Activated T-cell treated with anti-CD3 and anti-CD28 coated beads for 48 hours (primary cell): ENCODE results near the gene KRTCAP2.
A peak's percentile ranks its signal among the peaks of the same experiment; 100 is the strongest.
"Not testable (repeated sequence)": the region's sequence is repeated elsewhere in the genome, so short reads cannot be mapped to it uniquely, and the experiment has no call there.

Source experiments
- DNase-seq: peaks from one replicate; pipeline ENCODE4 v3.0.0-alpha.2; 2020; ENCODE audit warnings: low read depth

KRTCAP2 gene

DNA sequence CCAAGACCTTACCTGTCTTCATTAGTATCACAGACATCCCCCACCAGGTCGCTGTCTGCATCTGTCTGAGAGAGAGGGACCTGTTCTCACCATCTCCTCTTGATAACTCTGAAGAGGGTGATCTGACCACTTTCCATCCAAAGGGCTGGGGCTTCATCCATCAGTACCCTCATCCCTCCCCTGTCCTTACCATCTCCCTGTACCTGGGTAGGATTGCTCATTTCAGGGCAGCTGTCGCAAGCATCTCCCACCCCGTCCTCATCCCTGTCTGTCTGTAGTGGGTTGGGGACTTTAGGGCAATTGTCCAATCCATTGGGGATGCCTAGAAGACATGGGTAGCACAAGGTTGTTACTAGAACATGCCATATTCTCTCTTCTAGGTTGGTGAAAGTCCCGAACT, 26.7 kb upstream of the KRTCAP2 start:
- no peak for DNase-seq

DNA sequence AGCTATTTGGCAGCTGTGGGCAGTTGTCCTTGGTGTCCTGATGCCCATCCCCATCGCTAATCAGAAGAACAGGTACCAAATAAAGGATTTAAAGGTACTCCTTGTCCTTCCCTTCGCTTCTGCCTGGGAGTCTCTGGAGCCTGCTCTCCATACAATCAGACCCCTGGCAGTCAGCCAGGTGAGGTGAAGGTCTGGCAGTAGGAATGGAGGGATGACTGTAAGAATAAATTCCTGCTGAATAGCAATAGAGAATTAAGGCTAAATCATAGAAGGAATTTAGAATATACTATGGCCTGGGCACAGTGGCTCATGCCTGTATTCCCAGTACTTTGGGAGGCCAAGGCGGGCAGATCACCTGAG, 25.4 kb upstream of the KRTCAP2 start:
- no peak for DNase-seq

DNA sequence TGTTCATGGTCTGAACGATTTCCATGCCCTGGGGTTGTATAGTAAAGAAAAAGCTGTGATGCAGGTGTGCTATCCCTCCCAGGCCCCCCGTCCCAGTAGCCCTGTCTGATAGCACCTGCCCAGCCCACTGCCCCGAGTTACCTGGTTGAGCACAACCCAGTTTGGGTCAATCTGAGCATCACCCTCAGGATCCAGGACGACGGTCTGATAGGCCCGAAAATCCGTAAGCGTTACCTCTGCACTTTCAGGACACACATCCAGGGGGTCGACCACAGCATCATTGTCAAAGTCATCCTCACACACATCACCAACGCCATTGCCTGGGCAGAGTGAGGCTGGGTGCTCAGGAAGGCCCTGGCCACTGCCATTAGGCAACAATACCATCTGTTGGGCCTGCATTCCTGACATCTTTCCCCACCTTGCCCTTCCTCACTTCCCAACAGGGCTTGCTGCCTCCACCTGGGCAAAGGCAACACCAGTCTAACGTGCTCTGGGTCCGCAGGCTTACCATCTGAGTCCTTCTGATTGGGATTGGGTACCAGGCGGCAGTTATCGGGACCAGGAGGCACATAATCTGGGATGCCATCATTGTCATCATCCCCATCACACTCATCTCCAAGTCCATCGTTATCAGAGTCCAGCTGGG, 24.9 kb upstream of the KRTCAP2 start:
- DNase-seq: no peak

DNA sequence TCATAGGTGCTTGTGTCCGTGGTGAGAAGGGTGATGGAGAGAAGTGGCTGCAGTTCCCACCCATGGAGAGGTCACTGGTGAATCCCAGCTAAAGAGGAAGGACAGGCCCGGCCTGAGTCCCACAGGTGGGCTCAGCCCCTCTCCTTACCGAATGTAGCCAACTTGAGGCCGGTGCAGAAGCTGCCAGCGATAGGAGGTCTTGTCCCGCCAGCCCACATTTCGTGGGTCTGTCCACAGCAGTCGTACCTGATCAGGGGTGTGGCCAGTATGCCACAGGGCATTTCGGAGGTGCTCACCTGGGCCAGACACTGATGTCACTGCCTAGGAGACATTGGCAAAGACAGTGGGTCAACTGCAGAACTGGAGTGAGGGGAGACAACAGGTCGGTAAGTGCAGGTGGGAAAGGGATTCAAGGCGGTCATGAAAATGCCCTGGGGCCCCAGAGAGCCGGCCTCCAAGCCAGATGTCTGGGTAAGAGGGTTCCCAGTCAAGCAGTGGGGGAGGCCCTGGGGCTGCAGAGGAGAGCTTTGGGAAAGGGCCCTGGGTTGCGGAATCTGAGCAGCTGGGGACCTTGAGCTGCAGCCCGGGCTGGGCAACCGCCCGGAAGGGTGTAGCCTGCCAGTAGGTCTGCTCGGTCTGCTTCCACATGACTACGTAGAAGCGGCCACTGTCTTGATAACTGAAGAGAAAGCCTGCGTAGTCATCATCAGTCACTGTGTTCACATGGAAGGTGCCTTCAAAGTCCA, 24.0 kb upstream of the KRTCAP2 start:
- no peak for DNase-seq

DNA sequence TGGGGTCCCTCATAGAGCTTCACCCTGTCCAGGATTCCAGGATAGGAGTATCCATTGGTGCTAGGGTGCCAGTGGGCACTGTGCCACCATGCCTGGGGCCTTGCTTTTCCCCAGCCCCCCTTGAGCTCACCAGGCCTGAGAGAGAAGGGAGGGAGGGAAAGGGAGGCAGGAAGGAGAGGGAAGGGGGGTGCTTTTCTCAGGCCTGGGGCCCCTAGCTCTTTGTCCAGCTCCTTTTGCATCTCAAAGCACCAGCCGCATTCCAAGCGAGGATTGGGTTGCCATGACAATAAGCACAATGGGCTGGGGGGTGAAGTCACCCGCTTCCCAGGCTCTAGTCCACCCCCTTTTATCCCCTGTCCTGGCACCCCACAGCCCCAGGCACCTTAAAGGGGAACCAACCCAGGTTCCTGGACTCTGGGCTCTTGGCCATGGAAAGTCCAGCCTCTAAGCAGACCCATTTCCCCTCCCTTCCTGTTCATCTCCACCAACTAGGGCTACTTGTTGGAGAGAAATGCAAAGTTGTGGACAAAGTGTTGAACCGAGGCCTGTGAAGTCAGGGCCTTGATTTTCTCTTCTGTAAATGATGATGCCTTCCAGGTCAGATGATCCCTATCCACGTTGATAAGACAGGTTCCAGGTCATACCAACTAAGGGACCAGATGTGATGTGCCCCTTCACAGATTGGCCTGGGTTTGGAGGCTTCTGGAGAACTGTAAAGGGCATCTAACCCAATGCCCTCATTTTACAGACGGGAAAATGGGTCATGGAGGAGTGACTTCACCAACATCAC, 23.2 kb upstream of the KRTCAP2 start:
- no peak for DNase-seq

DNA sequence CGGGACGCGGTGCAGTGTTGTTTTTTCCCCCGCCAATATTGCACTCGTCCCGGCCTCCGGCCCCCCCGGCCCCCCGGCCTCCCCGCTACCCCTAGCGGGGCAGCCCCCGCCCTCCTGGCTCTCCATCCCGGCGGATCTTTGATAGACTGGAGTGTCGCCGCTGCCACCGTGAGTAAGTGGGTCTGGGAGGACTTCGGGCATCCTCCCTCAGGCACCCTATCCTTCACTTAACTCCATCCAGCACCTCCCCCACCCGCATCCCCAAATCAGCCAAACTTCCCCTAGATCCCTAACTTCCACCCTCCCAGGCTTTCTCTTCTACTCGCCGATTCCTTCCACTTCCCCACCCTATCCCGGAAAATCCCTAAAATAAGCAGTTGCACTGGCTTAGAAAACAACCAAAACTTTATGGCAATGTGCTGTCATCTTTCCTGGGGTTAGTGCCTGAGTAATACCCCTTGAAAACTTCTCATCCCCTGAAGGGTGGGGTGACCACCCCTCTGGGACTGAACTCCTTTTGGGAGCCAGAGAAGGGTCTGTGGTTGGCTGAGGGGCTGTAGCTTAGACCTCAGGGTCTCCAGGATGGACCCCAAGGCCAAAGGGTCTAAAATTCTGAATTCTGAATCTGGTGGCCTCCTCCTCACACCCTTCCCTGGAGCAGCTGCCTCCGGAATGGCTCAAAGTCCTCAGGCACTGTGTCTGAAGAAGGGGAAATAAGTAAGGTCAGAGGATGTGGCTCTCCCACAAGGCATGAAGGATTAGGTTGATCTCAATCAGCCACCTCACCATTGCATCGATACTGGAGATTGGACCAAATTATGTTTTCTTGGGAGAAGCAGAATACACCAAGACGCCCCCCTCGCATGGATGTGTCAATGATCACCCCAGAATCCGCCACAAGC, 22.3 kb upstream of the KRTCAP2 start:
- DNase-seq: no peak

DNA sequence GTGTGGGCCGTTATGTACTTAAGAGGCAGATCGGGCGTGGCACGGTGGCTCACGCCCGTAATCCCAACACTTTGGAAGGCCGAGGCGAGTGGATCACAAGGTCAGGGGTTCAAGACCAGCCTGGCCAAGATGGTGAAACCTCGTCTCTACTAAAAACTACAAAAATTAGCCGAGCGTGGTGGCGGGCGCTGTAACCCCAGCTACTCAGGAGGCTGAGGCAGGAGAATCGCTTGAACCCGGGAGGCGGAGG, 20.8 kb upstream of the KRTCAP2 start:
- DNase-seq: not testable (repeated sequence)

DNA sequence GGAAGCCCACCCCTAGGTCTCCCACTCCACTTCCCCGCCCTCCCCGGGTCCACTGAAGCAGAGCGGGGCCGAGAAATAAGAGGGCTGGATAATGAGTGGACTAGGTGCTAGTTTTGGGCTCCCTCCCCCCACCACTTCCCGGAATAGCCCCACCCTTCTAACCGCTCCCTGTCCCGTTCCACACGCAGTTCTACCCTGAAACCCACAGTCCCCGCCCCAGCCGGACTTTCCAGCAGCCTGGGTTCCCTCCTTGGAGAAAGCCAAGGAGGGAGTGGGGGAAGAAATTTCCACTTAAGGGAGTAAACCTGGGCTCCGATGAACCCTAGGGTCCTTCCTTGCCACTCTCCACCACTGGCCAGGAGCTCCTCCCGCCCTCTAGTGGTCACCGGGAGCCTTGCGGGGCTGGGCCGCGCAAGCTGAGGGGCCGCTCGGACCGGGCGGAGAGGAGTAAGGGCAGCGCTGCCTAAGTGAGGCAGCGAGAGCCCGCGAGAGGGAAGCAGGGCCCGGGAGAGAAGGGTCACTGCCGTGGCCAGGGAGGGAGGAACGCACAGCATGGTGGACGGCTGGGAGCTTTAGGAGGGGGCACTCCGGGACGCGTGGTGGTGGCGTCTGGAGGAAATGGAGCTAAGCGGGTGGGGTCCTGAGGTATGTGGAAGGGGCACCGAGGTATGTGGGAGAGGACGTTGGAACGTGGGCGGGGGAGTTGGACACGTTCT, 20.3 kb upstream of the KRTCAP2 start:
- DNase-seq: peak; percentile 78

DNA sequence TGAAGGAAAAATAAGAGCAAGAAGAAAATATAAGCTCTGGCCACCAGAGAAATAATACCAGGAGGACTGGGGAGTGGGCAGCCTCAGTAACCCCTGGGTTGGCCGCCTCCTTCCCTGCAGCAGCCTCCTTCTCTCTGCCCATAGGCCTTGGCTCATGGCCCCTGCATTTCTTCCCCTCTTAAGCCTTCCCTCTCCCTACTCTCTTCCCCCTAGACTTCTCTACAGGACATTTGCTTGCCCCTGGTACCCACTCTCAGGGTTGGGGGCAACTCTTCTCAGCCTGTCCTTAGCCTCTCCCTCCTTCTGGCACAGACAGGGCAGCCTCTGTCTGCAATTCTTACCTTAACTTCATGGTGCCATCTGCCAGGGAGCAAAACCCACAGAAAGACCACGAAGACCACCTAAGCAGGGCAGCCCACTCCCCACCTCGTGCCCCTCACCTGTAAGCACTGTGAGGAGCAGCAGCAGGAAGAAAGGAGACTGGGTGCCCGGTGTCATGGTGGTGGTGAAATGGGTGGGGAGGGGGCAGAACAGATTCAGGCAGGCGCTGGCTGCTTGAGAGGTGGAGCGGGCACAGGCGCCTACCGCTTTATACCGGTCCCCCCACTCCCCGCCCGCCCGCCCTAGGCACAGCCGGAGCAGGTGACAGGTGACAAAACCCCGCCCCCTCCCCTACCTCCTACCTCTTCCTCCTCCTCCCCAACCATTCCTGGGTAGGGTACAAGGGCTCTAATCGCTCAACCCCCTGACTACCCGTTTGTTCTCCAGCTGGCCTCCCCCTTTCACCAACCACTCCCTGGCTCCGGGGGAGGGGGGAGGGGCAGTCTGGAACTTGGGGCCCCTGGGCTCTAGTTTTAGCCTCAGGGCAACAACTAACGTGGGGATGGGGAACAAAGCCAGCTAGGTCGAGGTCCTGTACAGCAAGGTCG, 19.5 kb upstream of the KRTCAP2 start:
- no peak for DNase-seq

DNA sequence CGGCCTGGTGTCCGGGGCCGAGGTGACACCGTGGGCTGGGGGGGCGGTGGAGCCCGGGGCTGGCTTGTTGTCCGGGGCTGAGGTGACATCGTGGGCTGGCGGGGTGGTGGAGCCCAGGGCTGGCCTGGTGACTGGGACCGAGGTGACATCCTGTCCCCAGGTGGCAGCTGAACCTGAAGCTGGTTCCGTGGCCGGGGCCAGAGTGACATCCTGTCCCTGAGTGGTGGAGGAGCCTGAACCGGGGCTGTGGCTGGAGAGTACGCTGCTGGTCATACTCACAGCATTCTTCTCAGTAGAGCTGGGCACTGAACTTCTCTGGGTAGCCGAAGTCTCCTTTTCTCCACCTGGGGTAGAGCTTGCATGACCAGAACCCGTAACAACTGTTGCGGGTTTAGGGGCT, 18.8 kb upstream of the KRTCAP2 start:
- DNase-seq: no peak

DNA sequence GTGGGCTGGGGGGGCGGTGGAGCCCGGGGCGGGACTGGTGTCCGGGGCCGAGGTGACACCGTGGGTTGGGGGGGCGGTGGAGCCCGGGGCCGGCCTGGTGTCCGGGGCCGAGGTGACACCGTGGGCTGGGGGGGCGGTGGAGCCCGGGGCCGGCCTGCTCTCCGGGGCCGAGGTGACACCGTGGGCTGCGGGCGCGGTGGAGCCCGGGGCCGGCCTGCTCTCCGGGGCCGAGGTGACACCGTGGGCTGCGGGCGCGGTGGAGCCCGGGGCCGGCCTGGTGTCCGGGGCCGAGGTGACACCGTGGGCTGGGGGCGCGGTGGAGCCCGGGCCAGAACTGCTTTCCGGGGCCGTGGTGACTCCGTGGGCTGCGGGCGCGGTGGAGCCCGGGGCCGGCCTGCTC, 16.8 kb upstream of the KRTCAP2 start:
- DNase-seq: not testable (repeated sequence)

DNA sequence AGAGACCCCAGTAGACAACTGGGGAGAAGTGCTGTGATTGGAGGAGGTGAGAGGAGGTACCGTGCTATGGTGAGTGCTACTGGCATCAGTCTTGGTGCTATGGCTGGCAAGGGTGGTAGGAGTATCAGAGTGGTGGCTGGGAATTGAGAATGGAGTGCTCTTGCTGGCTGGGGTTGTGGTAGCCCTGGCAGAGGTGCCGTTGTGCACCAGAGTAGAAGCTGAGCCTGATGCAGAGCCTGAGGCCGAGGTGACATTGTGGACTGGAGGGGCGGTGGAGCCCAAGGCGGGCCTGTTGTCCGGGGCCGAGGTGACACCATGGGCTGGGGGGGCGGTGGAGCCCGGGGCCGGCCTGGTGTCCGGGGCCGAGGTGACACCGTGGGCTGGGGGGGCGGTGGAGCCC, 15.2 kb upstream of the KRTCAP2 start:
- DNase-seq: no peak

DNA sequence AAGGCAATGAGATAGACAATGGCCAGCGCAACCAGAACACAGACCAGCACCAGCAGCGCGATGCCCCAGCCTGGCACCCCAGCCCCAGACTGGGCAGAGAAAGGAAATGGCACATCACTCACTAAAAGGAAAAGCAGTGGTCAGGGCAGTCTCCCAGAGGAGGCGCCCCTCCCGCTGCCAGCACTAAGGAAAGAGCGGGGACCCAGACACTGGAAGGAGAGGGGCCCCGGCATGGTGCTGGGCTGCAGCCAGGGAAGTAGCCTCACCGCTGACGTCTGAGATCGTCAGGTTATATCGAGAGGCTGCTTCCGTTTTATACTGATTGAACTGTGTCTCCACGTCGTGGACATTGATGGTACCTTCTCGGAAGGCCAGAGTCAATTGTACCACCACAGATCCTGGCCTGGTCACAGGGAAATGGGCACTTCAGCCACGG, 14.4 kb upstream of the KRTCAP2 start:
- no peak for DNase-seq

DNA sequence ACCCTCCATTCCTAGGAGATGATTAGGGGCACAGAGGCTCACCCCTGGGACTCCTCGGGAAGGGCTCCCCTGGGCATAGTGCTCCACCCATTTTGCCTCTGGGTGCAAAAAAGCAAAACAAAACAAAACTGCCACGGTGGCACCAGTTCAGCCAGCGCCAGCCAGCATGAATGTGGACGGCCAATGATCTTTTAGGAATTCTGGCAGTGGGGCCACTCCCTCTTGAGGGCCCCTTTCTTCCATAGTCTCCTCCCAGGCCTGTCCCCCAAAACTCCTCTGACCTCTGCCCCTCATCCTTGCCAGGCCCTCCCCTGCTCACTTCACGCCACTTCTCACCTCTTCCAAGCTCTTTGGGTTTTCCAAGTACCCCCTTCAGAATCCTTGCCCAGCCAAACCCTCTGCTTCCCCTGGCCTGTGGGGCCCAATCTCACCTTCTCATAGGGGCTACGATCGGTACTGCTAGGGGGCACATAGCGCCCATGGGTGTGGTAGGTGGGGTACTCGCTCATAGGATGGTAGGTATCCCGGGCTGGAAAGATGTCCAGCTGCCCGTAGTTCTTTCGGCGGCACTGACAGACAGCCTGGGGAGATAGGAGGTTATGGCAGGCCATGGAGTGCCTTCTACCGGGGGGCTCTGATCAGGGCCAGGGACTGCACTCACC, 13.8 kb upstream of the KRTCAP2 start:
- DNase-seq: no peak

DNA sequence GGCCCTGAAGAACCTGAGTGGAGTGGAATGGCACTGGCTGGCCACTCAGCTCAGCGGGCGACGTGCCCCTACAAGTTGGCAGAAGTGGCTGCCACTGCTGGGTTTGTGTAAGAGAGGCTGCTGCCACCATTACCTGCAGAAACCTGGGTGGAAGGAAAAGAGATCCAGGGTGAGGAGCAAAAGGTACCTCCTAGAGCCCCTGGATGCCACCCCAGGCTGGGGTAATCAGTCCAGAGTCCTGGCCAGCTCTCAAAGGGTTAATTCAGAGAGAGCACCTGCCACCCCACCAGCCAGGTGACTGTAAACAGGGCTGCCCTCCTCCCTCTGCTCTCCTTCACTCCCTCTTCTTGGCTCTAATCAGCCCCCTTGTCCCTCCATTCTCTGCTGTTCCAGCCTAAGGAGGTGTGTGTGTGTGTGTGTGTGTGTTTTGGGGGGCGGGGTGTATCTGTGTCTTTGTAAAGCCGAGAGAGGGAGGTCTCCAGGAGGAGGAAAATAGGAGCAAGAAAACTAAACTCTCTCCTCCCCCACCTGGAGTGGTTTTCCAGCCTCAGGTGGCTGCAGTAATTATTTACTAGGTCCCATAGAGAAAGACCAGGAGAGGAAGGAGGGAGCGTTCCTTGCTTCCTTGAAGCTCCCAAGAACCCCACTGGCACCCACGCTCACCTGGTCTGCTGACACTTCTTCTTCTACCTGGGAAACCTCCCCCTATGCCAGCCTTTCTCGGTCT, 13.1 kb upstream of the KRTCAP2 start:
- DNase-seq: no peak

DNA sequence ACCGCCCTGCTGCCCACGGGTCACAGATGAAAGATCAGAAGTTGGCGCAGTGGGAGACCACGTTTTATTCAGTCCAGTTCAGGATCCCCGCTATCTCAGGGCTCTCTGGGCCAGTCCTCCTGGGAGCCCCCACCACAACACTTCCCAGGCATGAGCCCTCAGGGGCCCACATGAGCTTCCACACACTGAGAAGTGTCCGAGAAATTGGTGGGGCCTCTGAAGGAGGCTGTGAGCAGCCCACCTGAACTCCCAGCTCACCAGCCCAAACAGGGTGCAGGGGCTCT, 12.6 kb upstream of the KRTCAP2 start:
- DNase-seq: no peak

DNA sequence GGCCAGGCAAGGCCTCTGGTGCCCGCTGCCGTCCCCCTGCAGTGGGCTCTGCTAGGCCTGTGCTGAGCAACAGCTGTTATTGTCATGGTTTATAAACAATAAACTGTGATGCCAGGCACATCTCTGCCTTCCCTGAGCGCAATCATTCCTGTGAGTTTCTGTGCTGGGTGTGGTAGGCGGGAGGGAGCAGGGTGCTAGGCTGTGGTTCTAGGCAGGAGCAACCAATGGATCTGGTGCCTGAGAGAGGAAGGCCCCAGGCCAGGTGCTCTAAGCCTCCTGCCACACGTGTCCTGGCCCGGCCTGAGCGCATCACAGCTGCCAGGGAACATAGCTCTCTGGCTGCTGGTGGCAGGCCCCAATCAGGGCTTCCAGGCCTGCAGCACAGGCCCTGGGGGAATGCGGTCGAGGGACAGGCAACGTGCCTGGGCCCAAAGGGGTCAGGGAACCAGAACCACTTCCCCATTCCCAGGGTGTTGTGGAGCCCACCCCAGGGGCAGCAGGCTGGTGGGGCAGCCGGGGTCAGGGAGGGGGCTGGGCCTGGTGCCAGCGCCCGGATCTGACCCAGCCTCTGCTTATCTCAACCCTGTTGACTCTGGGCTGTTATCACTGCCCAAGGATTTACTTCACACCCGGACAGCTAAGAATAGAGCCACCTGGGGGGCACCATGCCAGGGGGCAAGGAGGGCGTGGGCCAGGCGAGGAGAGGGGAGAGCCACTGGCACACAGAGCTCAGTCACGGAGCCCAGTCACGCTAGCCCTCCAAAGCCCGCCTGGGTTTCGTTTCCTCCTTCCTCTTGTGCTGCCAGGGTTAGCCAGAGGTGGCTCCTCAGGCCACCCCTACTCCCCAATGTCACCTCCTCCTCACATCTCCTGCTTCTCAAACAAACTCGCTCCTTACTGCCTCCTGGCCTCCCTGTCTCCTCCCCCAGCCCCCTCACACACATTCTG, 12.0 kb upstream of the KRTCAP2 start:
- no peak for DNase-seq

DNA sequence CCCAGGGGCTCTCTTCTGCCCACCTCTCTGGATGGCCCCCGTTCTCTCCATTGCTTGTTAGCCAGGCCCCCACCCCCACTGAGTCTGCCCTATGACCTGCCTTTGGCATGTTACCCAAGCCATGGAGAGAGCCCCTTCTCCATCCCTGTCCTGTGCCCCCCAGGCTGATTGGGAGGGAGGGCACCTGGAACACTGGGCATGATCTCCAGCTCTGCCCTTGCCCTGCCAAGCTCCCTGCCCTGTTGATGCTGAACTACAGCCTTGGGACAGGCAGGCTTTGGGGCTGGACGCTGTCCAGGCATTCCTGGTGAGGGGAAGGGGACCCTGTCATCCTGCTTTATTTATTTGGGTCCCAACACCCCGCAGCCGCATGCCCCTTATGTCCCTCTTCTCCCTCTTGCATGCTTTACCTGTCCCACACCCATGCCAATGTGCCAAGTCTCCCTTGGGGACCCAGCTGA, 11.3 kb upstream of the KRTCAP2 start:
- DNase-seq: no peak
